ENCODE data around the gene UMODL1.

DNA sequence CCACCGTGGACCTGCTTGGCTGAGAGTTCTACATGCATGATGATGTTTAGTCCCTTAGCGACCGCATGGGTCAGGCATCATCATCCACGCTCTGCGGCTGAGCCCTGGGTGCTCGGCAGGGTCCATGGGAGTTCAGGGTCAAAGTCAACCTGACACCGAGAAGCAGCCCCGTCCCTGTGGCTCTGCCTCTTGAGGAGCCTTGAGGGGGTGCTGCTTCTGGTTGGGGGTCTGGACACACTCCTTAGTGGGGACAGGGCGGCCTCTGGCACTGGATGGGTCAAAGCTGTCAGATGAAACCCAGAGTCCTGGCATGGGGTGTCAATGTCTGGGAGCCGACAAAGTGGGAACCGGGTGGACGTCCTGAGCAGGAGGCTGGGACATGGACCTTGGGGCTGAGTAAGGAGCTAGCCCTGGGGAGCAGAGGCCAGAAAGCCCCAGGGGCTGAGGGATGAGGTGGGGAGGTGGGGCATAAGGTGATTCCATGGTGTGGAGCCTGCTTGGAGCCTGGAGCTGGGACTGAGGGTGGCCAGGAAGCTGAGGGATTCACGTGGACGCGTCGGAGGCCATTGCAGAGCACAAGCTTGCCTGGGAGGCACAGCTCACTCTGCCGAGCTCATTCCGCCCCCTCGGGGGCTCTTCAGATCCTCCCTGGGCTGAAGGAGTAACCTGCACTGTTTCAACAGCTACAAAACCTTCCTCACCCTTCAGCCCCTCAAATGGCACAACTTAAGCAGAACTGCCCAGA lies 53.9 kb downstream of the UMODL1 start:
- TF ChIP-seq, protein P1, sequence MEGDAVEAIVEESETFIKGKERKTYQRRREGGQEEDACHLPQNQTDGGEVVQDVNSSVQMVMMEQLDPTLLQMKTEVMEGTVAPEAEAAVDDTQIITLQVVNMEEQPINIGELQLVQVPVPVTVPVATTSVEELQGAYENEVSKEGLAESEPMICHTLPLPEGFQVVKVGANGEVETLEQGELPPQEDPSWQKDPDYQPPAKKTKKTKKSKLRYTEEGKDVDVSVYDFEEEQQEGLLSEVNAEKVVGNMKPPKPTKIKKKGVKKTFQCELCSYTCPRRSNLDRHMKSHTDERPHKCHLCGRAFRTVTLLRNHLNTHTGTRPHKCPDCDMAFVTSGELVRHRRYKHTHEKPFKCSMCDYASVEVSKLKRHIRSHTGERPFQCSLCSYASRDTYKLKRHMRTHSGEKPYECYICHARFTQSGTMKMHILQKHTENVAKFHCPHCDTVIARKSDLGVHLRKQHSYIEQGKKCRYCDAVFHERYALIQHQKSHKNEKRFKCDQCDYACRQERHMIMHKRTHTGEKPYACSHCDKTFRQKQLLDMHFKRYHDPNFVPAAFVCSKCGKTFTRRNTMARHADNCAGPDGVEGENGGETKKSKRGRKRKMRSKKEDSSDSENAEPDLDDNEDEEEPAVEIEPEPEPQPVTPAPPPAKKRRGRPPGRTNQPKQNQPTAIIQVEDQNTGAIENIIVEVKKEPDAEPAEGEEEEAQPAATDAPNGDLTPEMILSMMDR (conservative IDR thresholded peaks at IDR 0.05), result no peak
- no peak for TF ChIP-seq ZFX (IDR thresholded peaks at IDR 0.05)
